Neural progenitor cell (in vitro differentiated cells): Measurements from ENCODE around the gene ADGRD1.

Experiments
- CTCF ChIP-seq: fragments of 200-600 bp; sonication (generic); IDR thresholded peaks from 2 replicates; pipeline ENCODE4 v1.5.1; 2017; ENCODE audit warnings: antibody characterized with exemption, mild to moderate bottlenecking
- EZH2 ChIP-seq: fragments of 200-600 bp; sonication (generic); IDR thresholded peaks from 2 replicates; pipeline ENCODE4 v1.6.1; 2017; ENCODE audit warnings: antibody characterized with exemption, mild to moderate bottlenecking, moderate library complexity
- EZH2phosphoT487 ChIP-seq: fragments of 200-600 bp; sonication (generic); IDR thresholded peaks from 2 replicates; pipeline ENCODE4 v1.6.1; 2017; ENCODE audit warnings: antibody characterized with exemption

DNA sequence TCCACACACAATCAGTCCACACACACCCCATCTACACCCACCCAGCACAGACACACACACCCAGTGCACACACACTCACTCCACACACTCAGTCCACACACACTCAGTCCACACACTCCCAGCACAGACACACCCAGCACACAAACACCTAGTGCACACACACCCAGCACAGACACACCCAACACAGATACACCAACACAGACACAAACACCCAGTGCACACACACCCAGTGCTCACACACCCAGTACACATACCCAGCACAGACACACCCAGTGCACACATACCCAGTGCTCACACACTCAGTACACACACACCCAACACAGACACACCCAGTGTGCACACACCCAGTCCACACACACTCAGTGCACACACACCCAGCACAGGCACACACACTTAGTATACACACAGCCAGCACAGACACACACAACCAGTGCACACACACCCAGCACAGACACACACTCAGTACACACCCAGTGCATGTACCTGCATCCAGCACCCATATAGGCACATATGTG, 63.8 kb downstream of the ADGRD1 start:
- TF ChIP-seq CTCF (no peak), EZH2 (no peak), EZH2phosphoT487 (no peak)
